Fibroblast of lung (primary cell): ENCODE measurements around the gene RREB1. TPM values are rescaled to one million over a fixed set of nuclear protein-coding genes. Genes with fewer than 3 reads are reported as not detected.
A peak's percentile ranks its signal among the peaks of the same experiment; 100 is the strongest.

ENCODE experiments used
- DNase-seq, 2 donors: peaks; one replicate each; pipeline versions ENCODE4 v3.0.0 to v3.0.0-alpha.2; 2010; ENCODE audit warnings: low read depth in 2 of 2
- H2AFZ ChIP-seq: 2 replicates; pipeline ENCODE4 v1.5.1; 2012; ENCODE audit warnings: low read length, control low read depth, inconsistent platforms
- H3K27ac ChIP-seq: 2 replicates; pipeline ENCODE4 v1.5.1; 2011; ENCODE audit warnings: low read length, control low read depth; ENCODE audit not compliant: insufficient read depth
- H3K27me3 ChIP-seq: 2 replicates; pipeline ENCODE4 v1.5.1; 2011; ENCODE audit warnings: mild to moderate bottlenecking, low read length; ENCODE audit not compliant: control insufficient read depth, insufficient read depth
- H3K36me3 ChIP-seq: 2 replicates; pipeline ENCODE4 v1.5.1; 2011; ENCODE audit warnings: low read length; ENCODE audit not compliant: control insufficient read depth, insufficient read depth
- H3K4me1 ChIP-seq: 2 replicates; pipeline ENCODE4 v1.5.1; 2011; ENCODE audit warnings: low read length; ENCODE audit not compliant: control insufficient read depth, insufficient read depth; ENCODE audit errors: extremely low read depth
- H3K4me2 ChIP-seq: 2 replicates; pipeline ENCODE4 v1.5.1; 2011; ENCODE audit warnings: low read length, control low read depth; ENCODE audit not compliant: insufficient read depth; ENCODE audit errors: extremely low read depth
- H3K4me3 ChIP-seq, 4 experiments: fragments of 200-600 bp in 1 of 4; sonication (generic) in 1 of 4; replicated peaks in 1 of 4; 2 replicates each; pipeline ENCODE4 v1.5.1; 2011 to 2016; ENCODE audit warnings: low read length in 4 of 4, low read depth in 3 of 4, mild to moderate bottlenecking in 3 of 4, control low read depth in 2 of 4, inconsistent platforms in 1 of 4, mixed read lengths in 1 of 4; ENCODE audit not compliant: insufficient read depth in 1 of 4; ENCODE audit errors: control extremely low read depth in 1 of 4
- H3K79me2 ChIP-seq: 2 replicates; pipeline ENCODE4 v1.5.1; 2012; ENCODE audit warnings: mild to moderate bottlenecking, low read length, inconsistent platforms; ENCODE audit not compliant: control insufficient read depth, insufficient read depth
- H3K9ac ChIP-seq: 2 replicates; pipeline ENCODE4 v1.5.1; 2011; ENCODE audit warnings: mild to moderate bottlenecking, low read length, control low read depth; ENCODE audit not compliant: insufficient read depth
- H3K9me3 ChIP-seq: 2 replicates; pipeline ENCODE4 v1.5.1; 2012; ENCODE audit warnings: low read depth, low read length; ENCODE audit not compliant: control insufficient read depth, insufficient read depth
- H4K20me1 ChIP-seq: 2 replicates; pipeline ENCODE4 v1.5.1; 2011; ENCODE audit warnings: low read length; ENCODE audit not compliant: control insufficient read depth, insufficient read depth; ENCODE audit errors: extremely low read depth
- CTCF ChIP-seq, 2 donors: IDR thresholded peaks in 1 of 2; conservative IDR thresholded peaks in 1 of 2; 1 replicate in 1 of 2; 2 replicates in 1 of 2; pipeline ENCODE4 v1.5.1; 2011 to 2012; ENCODE audit warnings: low read length in 2 of 2, control low read depth in 1 of 2, inconsistent platforms in 1 of 2, low read depth in 1 of 2, mild to moderate bottlenecking in 1 of 2
- EZH2 ChIP-seq: IDR thresholded peaks from 2 replicates; pipeline ENCODE4 v1.5.1; 2012; ENCODE audit warnings: low read length, control low read depth, mild to moderate bottlenecking; ENCODE audit errors: missing control alignments
- polyA plus RNA-seq, 2 donors: library from polyadenylated mRNA; depleted of rRNA in 1 of 2; stranded (reverse) in 1 of 2; unstranded in 1 of 2; fragments of >200 nt; gene quantifications; 2 replicates each; pipeline ENCODE4 v1.2.1, GENCODE V29; 2011 to 2012; ENCODE audit warnings: missing spikeins in 1 of 2
- total RNA-seq: library from RNA; depleted of rRNA; stranded (reverse); fragments of >200 nt; gene quantifications from 2 replicates; pipeline ENCODE4 v1.2.1, GENCODE V29; 2014

Gene RREB1
- total and polyA plus RNA-seq, 2 donors (not counting 1 experiment from before 2014, with no cell fraction given): 2.4 to 18.8 TPM

- H3K36me3 ChIP-seq: peaks cover 14% of the 10 kb centered on the region
- no peak overlapping the region for H3K9ac ChIP-seq
- no peaks in the 10 kb centered on the region for H3K9me3 ChIP-seq
- TF ChIP-seq CTCF (conservative IDR thresholded peaks at IDR 0.05 in 1 of 2, IDR thresholded peaks at IDR 0.05 in 1 of 2; ENCODE audit: low read depth in 1 of 2, low read length in 2 of 2) (no peak), EZH2 (no peak)
- no peak for DNase-seq
- peaks cover 5% of the 10 kb centered on the region for H3K79me2 ChIP-seq
- no peaks in the 10 kb centered on the region for H3K27me3 ChIP-seq
- H3K27ac ChIP-seq: no peak overlapping the region
- H3K4me1 ChIP-seq: peaks cover 30% of the 10 kb centered on the region
- H3K4me3 ChIP-seq: no peak overlapping the region
- H3K4me2 ChIP-seq: no peak overlapping the region
- no peaks in the 10 kb centered on the region for H4K20me1 ChIP-seq
- H2AFZ ChIP-seq: no peak overlapping the region
These were observed 108.1 kb downstream of the RREB1 start for GRCh38 chr6:7215798-7216231.

GRCh38 chr6:7216941-7217621, 109.3 kb downstream of the RREB1 start:
- DNase-seq: peak; percentile 3 to 28
- no peak overlapping the region for H3K4me2 ChIP-seq
- H3K4me3 ChIP-seq: no peak overlapping the region
- no peaks in the 10 kb centered on the region for H3K27me3 ChIP-seq
- H2AFZ ChIP-seq: no peak overlapping the region
- H3K27ac ChIP-seq: no peak overlapping the region
- peaks cover 5% of the 10 kb centered on the region for H3K79me2 ChIP-seq
- H3K4me1 ChIP-seq: peaks cover 30% of the 10 kb centered on the region
- no peaks in the 10 kb centered on the region for H4K20me1 ChIP-seq
- no peaks in the 10 kb centered on the region for H3K9me3 ChIP-seq
- H3K9ac ChIP-seq: no peak overlapping the region
- no peak for TF ChIP-seq EZH2
- TF ChIP-seq CTCF (conservative IDR thresholded peaks at IDR 0.05 in 1 of 2, IDR thresholded peaks at IDR 0.05 in 1 of 2; ENCODE audit: low read depth in 1 of 2, low read length in 2 of 2): peak in 1 of 2 donors; percentile 34
- peaks cover 12% of the 10 kb centered on the region for H3K36me3 ChIP-seq

GRCh38 chr6:7218406-7218988, 110.7 kb downstream of the RREB1 start:
- H3K4me1 ChIP-seq: peaks cover 30% of the 10 kb centered on the region
- H3K4me3 ChIP-seq: no peak overlapping the region
- H4K20me1 ChIP-seq: no peaks in the 10 kb centered on the region
- no peak overlapping the region for H3K4me2 ChIP-seq
- no peaks in the 10 kb centered on the region for H3K27me3 ChIP-seq
- no peak overlapping the region for H2AFZ ChIP-seq
- DNase-seq: peak in 1 of 2 donors; percentile 32
- TF ChIP-seq CTCF (conservative IDR thresholded peaks at IDR 0.05 in 1 of 2, IDR thresholded peaks at IDR 0.05 in 1 of 2; ENCODE audit: low read depth in 1 of 2, low read length in 2 of 2): peak in 1 of 2 donors; percentile 13
- TF ChIP-seq EZH2: no peak
- peaks cover 5% of the 10 kb centered on the region for H3K79me2 ChIP-seq
- H3K36me3 ChIP-seq: peaks cover 6% of the 10 kb centered on the region
- H3K27ac ChIP-seq: no peak overlapping the region
- no peaks in the 10 kb centered on the region for H3K9me3 ChIP-seq
- no peak overlapping the region for H3K9ac ChIP-seq
